Gastroesophageal sphincter (tissue), 4 donors: ENCODE data around the gene OR2H1. TPM values are rescaled to one million over a fixed set of nuclear protein-coding genes. Genes with fewer than 3 reads are reported as not detected.

Experiments used
- ATAC-seq: fragments of 150-250 bp; one replicate; pipeline ENCODE4 v1.9.1; 2016; ENCODE audit warnings: mild to moderate bottlenecking, moderate library complexity
- H3K27ac ChIP-seq, 4 donors: fragments of 200-600 bp; sonication (generic) in 3 of 4; 1 replicate in 3 of 4; 2 replicates in 1 of 4; pipeline ENCODE4 v1.5.1; 2016 to 2019
- H3K27me3 ChIP-seq: fragments of 200-600 bp; sonication (generic); one replicate; pipeline ENCODE4 v1.5.1; 2019
- H3K36me3 ChIP-seq, 2 donors: fragments of 200-600 bp; sonication (generic); one replicate each; pipeline ENCODE4 v1.5.1; 2019; ENCODE audit warnings: control low read depth in 1 of 2
- H3K4me1 ChIP-seq, 3 donors: fragments of 200-600 bp; sonication (generic); 1 replicate in 2 of 3; 2 replicates in 1 of 3; pipeline ENCODE4 v1.5.1; 2016 to 2019; ENCODE audit warnings: control low read depth in 2 of 3
- H3K4me3 ChIP-seq, 2 donors: fragments of 200-600 bp; sonication (generic); one replicate each; pipeline ENCODE4 v1.5.1; 2019; ENCODE audit warnings: mild to moderate bottlenecking in 1 of 2, moderate library complexity in 1 of 2
- H3K9me3 ChIP-seq, 3 donors: fragments of 200-600 bp; sonication (generic); one replicate each; pipeline ENCODE4 v1.5.1; 2017 to 2019; ENCODE audit warnings: control low read depth in 2 of 3
- EP300 ChIP-seq: sonication (generic); formaldehyde crosslinking; IDR thresholded peaks from one replicate; pipeline ENCODE4 v1.6.1; 2017; ENCODE audit warnings: antibody characterized with exemption, mild to moderate bottlenecking
- POLR2A ChIP-seq, 2 donors: fragments of 450-650 bp; IDR thresholded peaks; one replicate each; pipeline ENCODE4 v1.6.1; 2017; ENCODE audit warnings: antibody characterized with exemption in 2 of 2, mild to moderate bottlenecking in 2 of 2, moderate library complexity in 1 of 2
- POLR2AphosphoS5 ChIP-seq: sonication (generic); formaldehyde crosslinking; IDR thresholded peaks from one replicate; pipeline ENCODE4 v1.6.1; 2017; ENCODE audit warnings: antibody characterized with exemption
- WGBS, 2 donors: methylation state at CpG; one replicate each; pipeline ENCODE4 v1.1.5; 2018; ENCODE audit warnings: low coverage in 1 of 2; 5-methylcytosine and 5-hydroxymethylcytosine counted together
- total RNA-seq, 4 donors: library from RNA; depleted of rRNA; stranded (reverse); fragments of >200 nt; gene quantifications; one replicate each; pipeline ENCODE4 v1.1.0, GENCODE V29; 2016
- TF ChIP-seq, protein P1 (sequence below), 4 experiments: fragments of 200-600 bp in 2 of 4; fragments of 450-650 bp in 2 of 4; sonication (generic) in 1 of 4; IDR thresholded peaks; one replicate each; pipeline ENCODE4 v1.5.1; 2017 to 2019; ENCODE audit warnings: antibody characterized with exemption in 4 of 4, mild to moderate bottlenecking in 2 of 4, moderate library complexity in 2 of 4

OR2H1 gene
- total RNA-seq, 4 donors from 2014 or later: not detected

DNA sequence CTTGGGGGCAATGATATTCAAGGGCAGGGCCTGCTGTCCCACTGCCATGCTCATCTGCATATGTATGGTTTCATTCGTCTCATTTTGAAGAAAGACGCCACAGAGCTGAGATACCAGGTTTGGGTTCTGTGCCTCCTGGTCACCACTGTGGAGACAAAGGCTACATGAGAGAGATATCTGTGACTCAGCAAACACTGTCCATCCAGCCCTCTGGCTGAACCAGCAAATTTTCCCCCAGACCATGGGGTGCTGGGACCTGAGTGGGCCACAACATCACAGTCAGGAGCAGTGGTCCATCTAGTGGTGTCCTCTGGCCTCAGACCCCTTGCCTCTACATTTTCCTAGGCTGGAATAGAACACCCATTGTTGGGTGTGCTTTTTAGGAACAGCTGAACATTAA is 30.7 kb downstream of the OR2H1 start, which contains the start of gene MAS1L:
Gene MAS1L (minus strand): TSS at position 297 of the 400 bp plus-strand sequence. CDS start 54 bp downstream, at position 243.
- Histone ChIP-seq H3K27ac (no peak within 1 kb of the TSS), H3K9me3 (peaks cover 0 to under 1% (median 0%) of the 10 kb centered on the region in 3 donors), H3K4me1 (no peaks in the 10 kb centered on the region), H3K27me3 (no peaks in the 10 kb centered on the region), H3K36me3 (no peaks in the 10 kb centered on the region), H3K4me3 (no peak within 1 kb of the TSS)
- WGBS, 2 donors: 83% methylated on average over 1 of the region's 2 CpGs; no CpG with 5 or more reads in 1 of the 2 donors
- no peak for ATAC-seq
- no peak for TF ChIP-seq POLR2AphosphoS5
- no peak for TF ChIP-seq EP300
- TF ChIP-seq, protein P1, sequence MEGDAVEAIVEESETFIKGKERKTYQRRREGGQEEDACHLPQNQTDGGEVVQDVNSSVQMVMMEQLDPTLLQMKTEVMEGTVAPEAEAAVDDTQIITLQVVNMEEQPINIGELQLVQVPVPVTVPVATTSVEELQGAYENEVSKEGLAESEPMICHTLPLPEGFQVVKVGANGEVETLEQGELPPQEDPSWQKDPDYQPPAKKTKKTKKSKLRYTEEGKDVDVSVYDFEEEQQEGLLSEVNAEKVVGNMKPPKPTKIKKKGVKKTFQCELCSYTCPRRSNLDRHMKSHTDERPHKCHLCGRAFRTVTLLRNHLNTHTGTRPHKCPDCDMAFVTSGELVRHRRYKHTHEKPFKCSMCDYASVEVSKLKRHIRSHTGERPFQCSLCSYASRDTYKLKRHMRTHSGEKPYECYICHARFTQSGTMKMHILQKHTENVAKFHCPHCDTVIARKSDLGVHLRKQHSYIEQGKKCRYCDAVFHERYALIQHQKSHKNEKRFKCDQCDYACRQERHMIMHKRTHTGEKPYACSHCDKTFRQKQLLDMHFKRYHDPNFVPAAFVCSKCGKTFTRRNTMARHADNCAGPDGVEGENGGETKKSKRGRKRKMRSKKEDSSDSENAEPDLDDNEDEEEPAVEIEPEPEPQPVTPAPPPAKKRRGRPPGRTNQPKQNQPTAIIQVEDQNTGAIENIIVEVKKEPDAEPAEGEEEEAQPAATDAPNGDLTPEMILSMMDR (IDR thresholded peaks at IDR 0.05): no peak
- no peak for TF ChIP-seq POLR2A (IDR thresholded peaks at IDR 0.05)

DNA sequence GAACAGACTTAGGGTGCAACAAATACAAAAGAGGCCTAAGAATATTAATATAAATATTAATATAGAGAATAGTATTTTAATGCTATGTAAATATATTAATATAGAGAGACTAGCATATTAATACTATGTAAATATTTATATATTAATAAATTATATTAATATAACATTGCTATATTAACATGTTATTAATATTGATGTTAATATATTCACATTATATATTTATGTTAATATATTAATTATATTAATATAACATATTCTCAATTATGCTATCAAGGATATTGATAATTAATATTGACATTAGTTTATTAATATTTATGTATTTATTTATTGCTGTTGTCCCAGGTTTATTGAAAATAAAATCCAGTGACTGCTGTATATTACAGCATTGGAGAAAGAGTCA is 31.9 kb downstream of the OR2H1 start:
- H3K36me3 ChIP-seq: no peaks in the 10 kb centered on the region
- no peak overlapping the region for H3K4me3 ChIP-seq
- H3K9me3 ChIP-seq: no peaks in the 10 kb centered on the region
- no peak for TF ChIP-seq POLR2AphosphoS5
- no peak for TF ChIP-seq EP300
- TF ChIP-seq POLR2A (IDR thresholded peaks at IDR 0.05): no peak
- TF ChIP-seq, protein P1 (IDR thresholded peaks at IDR 0.05): no peak
- no peaks in the 10 kb centered on the region for H3K4me1 ChIP-seq
- H3K27ac ChIP-seq: no peak overlapping the region
- no peaks in the 10 kb centered on the region for H3K27me3 ChIP-seq
- no peak for ATAC-seq

DNA sequence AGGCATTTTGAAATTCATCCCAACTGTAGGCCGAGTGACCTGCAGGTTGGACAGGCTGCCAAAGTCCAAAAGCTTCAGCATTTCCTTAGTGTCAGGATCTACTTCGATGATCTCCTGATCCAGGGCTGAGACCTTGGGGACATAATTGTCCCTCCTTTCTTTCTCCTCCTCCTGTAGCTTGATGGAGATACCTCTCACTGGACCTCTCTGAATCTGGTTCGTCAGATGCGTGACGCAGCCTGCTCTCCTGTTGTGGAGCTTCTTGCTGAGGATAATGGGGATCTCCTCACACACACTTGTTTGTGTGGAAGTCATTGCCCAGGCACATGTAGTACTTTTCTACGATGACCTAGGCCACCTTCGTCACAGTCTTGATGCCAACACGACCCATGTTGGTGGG is 32.3 kb downstream of the OR2H1 start:
- Histone ChIP-seq H3K9me3 (no peaks in the 10 kb centered on the region), H3K4me1 (no peaks in the 10 kb centered on the region), H3K27me3 (peaks cover 3% of the 10 kb centered on the region), H3K27ac (no peak overlapping the region), H3K4me3 (no peak overlapping the region), H3K36me3 (no peaks in the 10 kb centered on the region)
- TF ChIP-seq, protein P1 (IDR thresholded peaks at IDR 0.05): no peak
- TF ChIP-seq POLR2AphosphoS5 (no peak), POLR2A (IDR thresholded peaks at IDR 0.05) (no peak), EP300 (no peak)
- ATAC-seq: no peak
- WGBS, 2 donors: 91 to 94% methylated on average over 6 to 8 of the region's 8 CpGs

DNA sequence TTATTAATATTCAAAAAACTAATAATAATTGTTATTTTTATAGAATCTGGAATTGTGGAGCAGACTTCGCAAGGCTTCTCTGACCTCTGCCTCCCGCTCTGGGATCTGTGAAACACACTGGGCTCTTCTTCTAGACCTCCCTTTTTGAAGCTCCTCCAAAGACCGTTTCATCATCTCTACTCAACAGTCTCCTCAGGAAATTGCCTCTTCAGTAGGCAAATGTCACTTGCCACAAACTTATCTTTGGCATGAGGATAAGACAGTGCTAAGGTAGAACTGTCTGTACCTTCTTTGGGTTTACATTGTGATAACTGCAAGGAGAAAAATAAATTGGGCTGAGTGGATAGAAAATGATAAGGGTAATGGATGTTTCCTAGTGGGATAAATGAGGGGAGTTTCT is 33.1 kb downstream of the OR2H1 start:
- Histone ChIP-seq H3K27me3 (peaks cover 3% of the 10 kb centered on the region), H3K36me3 (no peaks in the 10 kb centered on the region), H3K27ac (no peak overlapping the region), H3K9me3 (no peaks in the 10 kb centered on the region), H3K4me3 (no peak overlapping the region), H3K4me1 (no peaks in the 10 kb centered on the region)
- ATAC-seq: no peak
- TF ChIP-seq EP300: no peak
- no peak for TF ChIP-seq POLR2AphosphoS5
- TF ChIP-seq POLR2A (IDR thresholded peaks at IDR 0.05): no peak
- TF ChIP-seq, protein P1 (IDR thresholded peaks at IDR 0.05): no peak
- WGBS, 2 donors: 85 to 93% methylated on average over 3 of the region's 3 CpGs

DNA sequence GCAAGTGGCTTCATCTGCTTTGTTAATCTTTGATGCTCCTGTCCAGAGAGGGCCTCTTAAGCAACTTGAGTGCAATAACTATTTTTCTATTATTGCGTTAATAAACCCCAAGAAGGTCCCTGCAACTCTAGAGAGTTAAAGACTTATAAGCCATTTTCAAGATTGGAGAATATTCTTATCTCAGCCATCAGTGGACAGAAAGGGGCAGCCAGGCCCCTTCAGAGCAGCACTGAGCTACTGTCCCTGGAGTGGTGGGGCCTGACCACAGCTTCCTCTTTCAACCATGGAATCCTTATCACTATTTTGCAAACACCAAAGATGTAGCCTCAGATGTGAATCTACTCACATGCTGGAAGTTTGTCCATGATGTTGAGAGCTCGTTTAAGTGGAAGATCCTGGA is 33.6 kb downstream of the OR2H1 start:
- ATAC-seq: no peak
- Histone ChIP-seq H3K27ac (no peak overlapping the region), H3K4me3 (no peak overlapping the region), H3K36me3 (no peaks in the 10 kb centered on the region), H3K27me3 (peaks cover 7% of the 10 kb centered on the region), H3K4me1 (no peaks in the 10 kb centered on the region), H3K9me3 (no peaks in the 10 kb centered on the region)
- WGBS, 2 donors: 60 to 74% methylated on average over 2 of the region's 2 CpGs
- TF ChIP-seq POLR2AphosphoS5: no peak
- TF ChIP-seq EP300: no peak
- TF ChIP-seq POLR2A (IDR thresholded peaks at IDR 0.05): no peak
- TF ChIP-seq, protein P1 (IDR thresholded peaks at IDR 0.05): no peak
